DOHH2 (cell line): ENCODE results near the gene CDK5.

ENCODE experiments used
- H3F3A ChIP-seq: fragments of 200-600 bp; sonication (generic), shearing (Covaris generic); 2 replicates; pipeline ENCODE4 v1.6.0; 2016; ENCODE audit warnings: antibody characterized with exemption, mild to moderate bottlenecking; ENCODE audit not compliant: control insufficient read depth, insufficient read depth
- H3K27ac ChIP-seq: fragments of 200-600 bp; sonication (generic); 2 replicates; pipeline ENCODE4 v1.5.1; 2014; ENCODE audit warnings: low read depth, mild to moderate bottlenecking, low read length, moderate library complexity
- H3K27me3 ChIP-seq: fragments of 200-600 bp; sonication (generic); 2 replicates; pipeline ENCODE4 v1.6.1; 2014; ENCODE audit warnings: mild to moderate bottlenecking, low read length, mixed read lengths; ENCODE audit not compliant: control insufficient read depth
- H3K36me3 ChIP-seq: fragments of 200-600 bp; sonication (generic); 2 replicates; pipeline ENCODE4 v1.6.1; 2014; ENCODE audit warnings: mild to moderate bottlenecking, low read length, moderate library complexity, mixed read lengths; ENCODE audit not compliant: control insufficient read depth
- H3K4me1 ChIP-seq: fragments of 200-600 bp; sonication (generic); 2 replicates; pipeline ENCODE4 v1.6.1; 2014; ENCODE audit warnings: mild to moderate bottlenecking, low read length, mixed read lengths; ENCODE audit not compliant: control insufficient read depth
- H3K4me2 ChIP-seq: fragments of 200-600 bp; sonication (generic); 2 replicates; pipeline ENCODE4 v1.6.0; 2014; ENCODE audit warnings: mild to moderate bottlenecking, low read length, moderate library complexity
- H3K4me3 ChIP-seq: fragments of 200-600 bp; sonication (generic); 2 replicates; pipeline ENCODE4 v1.5.1; 2014; ENCODE audit warnings: mild to moderate bottlenecking, low read length, mixed read lengths
- H3K79me2 ChIP-seq: fragments of 200-600 bp; sonication (generic); 2 replicates; pipeline ENCODE4 v1.6.1; 2014; ENCODE audit warnings: mild to moderate bottlenecking, low read length, mixed read lengths; ENCODE audit not compliant: control insufficient read depth
- H3K9me2 ChIP-seq: fragments of 200-600 bp; sonication (generic); replicated peaks from 2 replicates; pipeline ENCODE4 v1.6.1; 2014; ENCODE audit warnings: mild to moderate bottlenecking, low read length, mixed read lengths; ENCODE audit not compliant: control insufficient read depth
- H3K9me3 ChIP-seq: fragments of 200-600 bp; sonication (generic); 2 replicates; pipeline ENCODE4 v1.6.1; 2014; ENCODE audit warnings: antibody characterized with exemption, low read length, mixed read lengths; ENCODE audit not compliant: control insufficient read depth, insufficient read depth
- H4K20me1 ChIP-seq: fragments of 200-600 bp; sonication (generic); 2 replicates; pipeline ENCODE4 v1.6.0; 2014; ENCODE audit warnings: low read depth, mild to moderate bottlenecking, antibody characterized with exemption, low read length, moderate library complexity; ENCODE audit not compliant: control insufficient read depth, insufficient read depth
- CTCF ChIP-seq: fragments of 200-600 bp; sonication (generic); IDR thresholded peaks from one replicate; pipeline ENCODE4 v1.5.1; 2014; ENCODE audit warnings: antibody characterized with exemption, mild to moderate bottlenecking, low read depth, low read length; ENCODE audit not compliant: poor library complexity, severe bottlenecking
- EZH2phosphoT487 ChIP-seq: fragments of 200-600 bp; sonication (generic); IDR thresholded peaks from 2 replicates; pipeline ENCODE4 v1.6.1; 2017; ENCODE audit warnings: borderline replicate concordance, mild to moderate bottlenecking, antibody characterized with exemption, low read length, moderate library complexity, mixed read lengths

Gene CDK5

GRCh38 chr7:151091431-151091830, 33.7 kb upstream of the CDK5 start:
- Histone ChIP-seq H3K79me2 (no peaks in the 10 kb centered on the region), H3K36me3 (no peaks in the 10 kb centered on the region), H3K4me3 (no peak overlapping the region), H3K4me2 (no peak overlapping the region), H3K4me1 (peaks cover 12% of the 10 kb centered on the region), H3F3A (no peaks in the 10 kb centered on the region), H4K20me1 (peaks cover 7% of the 10 kb centered on the region), H3K27me3 (peaks cover 36% of the 10 kb centered on the region), H3K27ac (no peak overlapping the region), H3K9me3 (no peaks in the 10 kb centered on the region), H3K9me2 (no peaks in the 10 kb centered on the region)
- TF ChIP-seq EZH2phosphoT487 (no peak), CTCF (peak; percentile 83)

GRCh38 chr7:151091003-151091402, 33.3 kb upstream of the CDK5 start:
- no peaks in the 10 kb centered on the region for H3K79me2 ChIP-seq
- peaks cover 37% of the 10 kb centered on the region for H3K27me3 ChIP-seq
- H4K20me1 ChIP-seq: peaks cover 7% of the 10 kb centered on the region
- no peaks in the 10 kb centered on the region for H3K9me2 ChIP-seq
- no peaks in the 10 kb centered on the region for H3K36me3 ChIP-seq
- H3K4me1 ChIP-seq: peaks cover 13% of the 10 kb centered on the region
- TF ChIP-seq CTCF (no peak), EZH2phosphoT487 (no peak)
- H3K4me3 ChIP-seq: no peak overlapping the region
- H3K4me2 ChIP-seq: no peak overlapping the region
- no peaks in the 10 kb centered on the region for H3K9me3 ChIP-seq
- H3K27ac ChIP-seq: no peak overlapping the region
- no peaks in the 10 kb centered on the region for H3F3A ChIP-seq

GRCh38 chr7:151089893-151090730, 32.4 kb upstream of the CDK5 start:
- Histone ChIP-seq H4K20me1 (peaks cover 7% of the 10 kb centered on the region), H3K4me2 (no peak overlapping the region), H3F3A (peaks cover 3% of the 10 kb centered on the region; the same call in 1 of the 2 replicates), H3K27ac (no peak overlapping the region), H3K4me3 (no peak overlapping the region), H3K27me3 (peaks cover 46% of the 10 kb centered on the region), H3K9me2 (no peaks in the 10 kb centered on the region), H3K4me1 (peaks cover 22% of the 10 kb centered on the region), H3K79me2 (no peaks in the 10 kb centered on the region), H3K36me3 (no peaks in the 10 kb centered on the region), H3K9me3 (no peaks in the 10 kb centered on the region)
- no peak for TF ChIP-seq CTCF
- TF ChIP-seq EZH2phosphoT487: no peak
